Stimulated activated CD8-positive, alpha-beta memory T cell treated with anti-CD3 and anti-CD28 coated beads, Interleukin-12 subunit alpha, Interleukin-12 subunit beta, amount 100 ng/mL, for 24 hours (primary cell): Measurements from ENCODE around the gene POLA1.
A peak's percentile ranks its signal among the peaks of the same experiment; 100 is the strongest.
"Not testable (repeated sequence)": the region's sequence is repeated elsewhere in the genome, so short reads cannot be mapped to it uniquely, and the experiment has no call there.

Experiments used
- DNase-seq: peaks from one replicate; pipeline ENCODE4 v3.0.0-alpha.2; 2020; ENCODE audit errors: extremely low read depth

The POLA1 gene, protein sequence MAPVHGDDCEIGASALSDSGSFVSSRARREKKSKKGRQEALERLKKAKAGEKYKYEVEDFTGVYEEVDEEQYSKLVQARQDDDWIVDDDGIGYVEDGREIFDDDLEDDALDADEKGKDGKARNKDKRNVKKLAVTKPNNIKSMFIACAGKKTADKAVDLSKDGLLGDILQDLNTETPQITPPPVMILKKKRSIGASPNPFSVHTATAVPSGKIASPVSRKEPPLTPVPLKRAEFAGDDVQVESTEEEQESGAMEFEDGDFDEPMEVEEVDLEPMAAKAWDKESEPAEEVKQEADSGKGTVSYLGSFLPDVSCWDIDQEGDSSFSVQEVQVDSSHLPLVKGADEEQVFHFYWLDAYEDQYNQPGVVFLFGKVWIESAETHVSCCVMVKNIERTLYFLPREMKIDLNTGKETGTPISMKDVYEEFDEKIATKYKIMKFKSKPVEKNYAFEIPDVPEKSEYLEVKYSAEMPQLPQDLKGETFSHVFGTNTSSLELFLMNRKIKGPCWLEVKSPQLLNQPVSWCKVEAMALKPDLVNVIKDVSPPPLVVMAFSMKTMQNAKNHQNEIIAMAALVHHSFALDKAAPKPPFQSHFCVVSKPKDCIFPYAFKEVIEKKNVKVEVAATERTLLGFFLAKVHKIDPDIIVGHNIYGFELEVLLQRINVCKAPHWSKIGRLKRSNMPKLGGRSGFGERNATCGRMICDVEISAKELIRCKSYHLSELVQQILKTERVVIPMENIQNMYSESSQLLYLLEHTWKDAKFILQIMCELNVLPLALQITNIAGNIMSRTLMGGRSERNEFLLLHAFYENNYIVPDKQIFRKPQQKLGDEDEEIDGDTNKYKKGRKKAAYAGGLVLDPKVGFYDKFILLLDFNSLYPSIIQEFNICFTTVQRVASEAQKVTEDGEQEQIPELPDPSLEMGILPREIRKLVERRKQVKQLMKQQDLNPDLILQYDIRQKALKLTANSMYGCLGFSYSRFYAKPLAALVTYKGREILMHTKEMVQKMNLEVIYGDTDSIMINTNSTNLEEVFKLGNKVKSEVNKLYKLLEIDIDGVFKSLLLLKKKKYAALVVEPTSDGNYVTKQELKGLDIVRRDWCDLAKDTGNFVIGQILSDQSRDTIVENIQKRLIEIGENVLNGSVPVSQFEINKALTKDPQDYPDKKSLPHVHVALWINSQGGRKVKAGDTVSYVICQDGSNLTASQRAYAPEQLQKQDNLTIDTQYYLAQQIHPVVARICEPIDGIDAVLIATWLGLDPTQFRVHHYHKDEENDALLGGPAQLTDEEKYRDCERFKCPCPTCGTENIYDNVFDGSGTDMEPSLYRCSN (N-terminal part only)

DNA sequence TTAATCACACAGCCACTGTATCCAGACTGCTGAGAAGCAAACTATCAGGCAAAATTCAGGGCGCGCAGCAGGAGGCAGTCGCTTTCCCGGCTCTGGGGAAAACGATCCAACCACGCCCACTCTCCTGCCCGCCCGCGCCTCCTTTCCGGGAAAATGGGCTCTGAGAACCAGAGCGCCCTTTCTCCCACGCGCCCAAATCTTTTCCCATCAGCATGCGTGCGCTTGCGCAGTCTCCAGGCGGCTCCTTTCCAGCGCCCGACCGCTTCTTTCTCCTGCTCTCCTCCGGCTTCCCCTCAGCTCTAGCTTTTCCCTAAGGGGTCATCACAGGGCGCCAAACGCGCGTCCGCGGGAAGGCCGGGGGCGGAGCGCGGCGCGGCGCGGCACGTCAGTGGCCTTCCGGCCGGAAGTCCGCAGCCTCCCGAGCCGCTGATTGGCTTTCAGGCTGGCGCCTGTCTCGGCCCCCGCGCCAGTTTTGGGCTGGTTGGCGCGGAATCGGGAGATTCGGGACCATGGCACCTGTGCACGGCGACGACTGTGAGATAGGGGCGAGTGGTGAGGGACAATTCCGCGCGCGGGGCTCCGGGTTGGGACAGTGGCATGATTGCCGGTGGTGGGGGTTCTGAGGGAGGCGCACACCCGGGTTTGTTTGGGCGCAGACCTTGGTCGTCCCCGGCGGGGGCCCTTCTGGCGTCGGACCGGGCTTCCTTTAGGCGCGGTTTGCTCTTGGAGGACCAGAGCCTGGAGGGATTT is at the start of gene POLA1:
TSS of gene POLA1 (plus strand) at position 466 of the 750 bp plus-strand sequence. CDS start at position 510, 44 bp downstream.
- DNase-seq: peak; percentile 57

DNA sequence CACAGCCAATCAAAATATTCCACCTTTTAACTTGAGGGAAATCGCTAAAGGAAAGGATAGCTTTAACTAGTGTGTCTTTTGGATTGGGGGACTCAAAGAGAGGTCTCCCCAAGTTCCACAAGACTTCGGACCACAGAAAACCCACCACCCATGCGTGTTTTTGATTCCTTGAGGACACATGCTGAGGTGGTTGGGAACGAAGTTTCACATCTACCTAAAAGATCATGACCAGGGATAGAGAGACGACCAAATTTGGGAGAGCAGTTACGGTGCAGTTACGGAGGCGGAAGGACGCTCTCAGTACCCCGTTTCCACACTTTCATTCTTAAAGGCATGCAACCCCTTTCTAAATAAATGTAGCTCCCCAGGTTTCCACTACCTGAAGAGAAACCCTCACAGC is 47.7 kb upstream of the POLA1 start:
- DNase-seq: no peak

DNA sequence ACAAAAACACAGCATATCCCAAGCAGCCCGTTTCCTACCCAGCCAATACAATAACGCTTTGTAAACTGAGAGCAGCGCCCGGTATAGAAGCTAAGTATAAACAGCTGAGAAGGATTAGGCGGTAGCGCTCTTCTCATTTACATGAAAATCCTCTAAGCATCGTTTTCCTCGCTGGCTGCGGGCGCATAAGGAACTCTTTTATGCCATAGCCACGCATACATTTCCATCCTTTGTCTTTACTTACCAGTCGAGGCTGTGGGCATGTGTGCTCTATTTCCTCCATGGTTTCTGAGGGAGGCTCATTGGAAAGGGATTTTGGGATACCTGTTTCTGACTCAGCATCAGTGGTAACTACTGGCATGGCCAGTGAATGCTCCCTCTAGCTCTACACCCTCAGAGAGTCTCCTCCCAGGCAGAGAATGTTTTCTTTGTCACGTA is 47.0 kb upstream of the POLA1 start:
- no peak for DNase-seq

DNA sequence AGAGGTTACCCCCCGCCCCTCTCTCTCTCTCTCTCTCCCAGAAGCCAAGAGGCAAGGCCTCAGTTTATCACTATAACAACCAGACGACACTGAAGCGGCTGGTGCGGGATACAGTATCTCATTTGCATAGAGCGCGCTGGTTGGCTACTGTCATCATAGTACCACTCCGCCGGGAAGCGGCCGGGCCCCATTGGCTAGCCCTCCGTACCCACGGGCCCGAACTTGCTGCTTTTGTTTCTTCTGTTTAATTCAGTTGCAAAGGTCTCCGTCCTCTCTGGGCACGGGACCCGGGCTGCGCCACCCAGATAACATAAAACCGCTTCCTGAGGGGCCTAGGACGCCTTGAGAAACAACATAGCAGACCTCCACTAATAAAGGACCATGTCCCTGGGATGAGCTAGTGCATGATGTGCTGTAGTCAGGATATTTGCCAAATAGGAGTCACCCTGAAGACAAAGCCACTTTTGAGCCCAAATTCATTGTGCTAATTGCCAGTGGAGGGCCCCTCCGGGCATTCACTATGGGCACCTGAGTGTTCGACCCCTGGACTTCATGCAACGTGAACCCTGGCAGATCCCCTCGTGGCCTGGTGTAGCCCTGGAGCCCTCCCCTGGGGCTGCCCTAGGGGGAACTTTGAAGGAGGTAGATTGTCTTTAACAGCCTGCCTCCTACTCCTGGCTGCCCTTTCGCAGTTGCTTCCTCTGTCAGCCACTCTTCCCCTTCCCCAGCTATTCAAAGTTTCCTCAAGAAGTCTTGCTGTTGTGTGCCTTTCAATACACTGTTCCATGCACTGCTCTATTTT is 46.3 kb upstream of the POLA1 start, which contains the start of gene PCYT1B:
TSS of gene PCYT1B (minus strand) at position 91 of the 802 bp plus-strand sequence. CDS start 242 bp downstream, outside the sequence.
- peak; percentile 12 for DNase-seq

DNA sequence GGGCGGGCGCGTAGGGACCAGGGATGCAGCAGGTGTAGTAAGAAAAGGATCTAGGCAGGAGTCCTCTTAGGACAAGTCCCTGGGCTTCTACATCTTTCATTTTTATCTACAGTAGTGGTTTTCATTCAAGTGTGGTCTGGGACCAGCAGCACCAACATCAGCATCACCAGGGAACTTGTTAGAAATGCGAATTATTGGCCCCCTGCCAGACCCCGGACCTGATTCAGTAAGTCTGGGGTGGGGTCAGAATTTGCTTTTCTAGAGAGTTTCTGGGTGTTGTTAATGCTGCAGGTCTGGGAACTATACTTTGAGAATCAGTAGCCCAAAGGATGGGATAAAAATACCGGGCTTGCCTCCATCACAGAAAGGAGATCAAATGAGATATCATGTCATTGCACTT is 45.2 kb upstream of the POLA1 start:
- no peak for DNase-seq

DNA sequence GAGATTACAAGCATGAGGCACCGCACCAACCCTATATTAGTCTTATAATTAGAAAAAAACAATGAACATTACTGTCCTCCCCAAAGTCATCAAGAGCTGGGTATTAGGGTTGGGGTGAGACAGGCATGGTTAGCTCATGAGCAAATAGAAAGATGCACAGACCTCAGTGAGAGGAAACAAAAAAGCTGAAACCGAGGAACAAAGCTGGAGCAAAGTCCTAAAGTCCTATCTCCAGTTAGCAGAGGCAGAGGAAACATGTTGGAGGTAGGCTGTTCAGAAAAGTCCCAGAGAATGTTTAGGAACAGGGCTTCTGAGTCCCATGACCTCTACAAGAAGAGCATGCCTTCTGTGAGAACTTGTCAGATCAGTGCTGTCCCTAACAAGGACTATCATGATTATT is 41.9 kb upstream of the POLA1 start:
- no peak for DNase-seq

DNA sequence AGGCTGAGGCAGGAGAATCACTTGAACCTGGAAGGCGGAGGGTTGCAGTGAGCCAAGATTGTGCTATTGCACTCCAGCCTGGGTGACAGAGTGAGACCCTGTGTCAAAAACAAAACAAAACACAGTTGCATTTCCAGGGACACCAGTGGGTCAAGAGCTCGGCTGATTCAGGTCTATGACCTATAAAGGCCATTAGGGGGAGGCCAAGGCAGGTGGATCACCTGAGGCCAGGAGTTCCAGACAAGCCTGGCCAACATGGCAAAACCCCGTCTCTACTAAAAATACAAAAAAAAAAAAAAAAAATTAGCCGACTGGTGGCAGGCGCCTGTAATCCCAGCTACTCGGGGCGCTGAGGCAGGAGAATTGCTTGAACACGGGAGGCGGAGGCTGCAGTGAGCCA is 38.0 kb upstream of the POLA1 start:
- DNase-seq: not testable (repeated sequence)

DNA sequence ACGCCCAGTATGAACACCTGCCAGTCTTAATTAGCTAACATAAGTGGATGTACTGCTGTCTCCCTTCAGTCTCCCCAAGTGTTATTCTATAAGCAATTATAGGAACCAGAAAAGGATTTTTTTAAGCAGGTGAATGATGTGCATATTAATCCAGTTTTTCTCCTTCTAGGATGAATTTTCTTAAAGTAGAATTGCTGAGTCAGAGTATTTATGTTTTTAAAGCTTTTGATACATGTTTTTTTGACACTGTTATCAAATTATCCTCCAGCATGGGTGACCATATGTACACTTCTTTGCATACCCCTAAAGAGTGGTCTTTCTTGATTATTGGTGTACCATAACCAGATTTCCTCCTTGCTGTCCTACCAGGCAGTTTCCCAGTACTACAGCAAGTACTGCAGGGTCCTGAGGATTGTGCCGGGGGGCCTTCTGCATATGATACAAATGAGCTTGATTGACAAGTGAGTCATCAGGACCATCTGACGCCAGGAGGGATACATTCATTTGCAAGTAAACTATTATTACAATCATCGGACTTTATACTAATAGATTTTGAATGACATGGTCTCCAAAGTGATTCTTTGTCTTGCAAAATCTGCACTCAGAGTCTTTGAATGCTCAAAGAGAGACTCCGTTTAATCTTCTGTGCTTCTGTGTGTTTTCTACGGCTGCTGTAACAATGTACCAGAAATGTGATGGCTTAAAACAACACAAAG is 35.9 kb upstream of the POLA1 start:
- DNase-seq: no peak

DNA sequence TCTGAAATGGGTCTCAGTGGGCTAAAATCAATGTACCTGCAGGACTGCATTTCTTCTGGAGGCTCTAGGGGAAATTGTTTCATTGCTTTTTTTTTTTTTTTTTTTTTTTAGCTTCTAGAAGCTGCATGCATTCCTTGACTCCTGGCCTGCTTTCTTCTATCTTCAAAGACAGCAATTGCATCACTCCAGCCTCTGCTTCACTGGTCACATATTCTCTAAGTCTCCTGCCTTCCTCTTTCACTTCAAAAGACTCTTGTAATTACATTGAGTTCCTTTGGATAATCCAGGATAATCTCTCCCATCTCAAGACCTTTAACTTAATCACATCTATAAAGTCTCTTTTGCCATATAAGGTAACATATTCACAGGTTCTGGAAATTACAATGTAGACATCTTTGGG is 35.3 kb upstream of the POLA1 start:
- DNase-seq: no peak

DNA sequence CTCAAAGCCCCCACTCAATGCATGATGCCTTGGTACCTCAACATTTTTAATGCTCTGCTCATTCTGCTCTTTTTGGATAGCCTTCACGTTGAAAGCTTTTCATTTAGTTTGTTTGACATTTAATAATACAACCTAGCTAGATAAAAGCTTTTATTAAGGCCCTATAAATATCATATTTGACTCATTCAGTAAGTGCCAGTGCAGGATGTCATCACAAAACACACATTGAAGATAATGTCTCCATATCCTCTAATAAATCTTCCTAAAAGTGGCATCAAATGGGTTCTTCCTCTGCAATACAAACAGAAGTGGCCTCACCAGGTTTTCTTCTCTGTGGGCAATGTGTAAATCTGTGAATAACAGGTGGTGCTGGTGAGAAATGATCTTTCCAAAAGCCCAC is 34.6 kb upstream of the POLA1 start:
- no peak for DNase-seq

DNA sequence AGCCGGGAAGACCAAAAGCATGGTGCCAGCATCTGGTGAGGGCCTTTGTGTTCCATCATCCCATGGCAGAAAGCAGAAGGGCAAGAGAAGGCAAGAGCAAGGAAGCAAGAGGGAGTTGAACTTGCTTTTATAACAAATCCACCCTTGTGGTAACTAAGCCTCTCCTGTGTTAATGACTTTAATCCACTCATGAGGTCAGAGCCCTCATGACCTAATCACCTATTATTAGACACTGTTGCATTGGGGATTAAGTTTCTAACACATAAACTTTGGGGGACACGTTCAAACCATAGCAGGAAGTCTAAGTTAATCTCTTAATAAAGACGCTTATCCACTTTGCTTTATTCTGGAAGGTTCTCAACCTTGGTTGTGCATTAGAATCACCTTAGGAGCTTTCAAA is 34.1 kb upstream of the POLA1 start:
- no peak for DNase-seq

DNA sequence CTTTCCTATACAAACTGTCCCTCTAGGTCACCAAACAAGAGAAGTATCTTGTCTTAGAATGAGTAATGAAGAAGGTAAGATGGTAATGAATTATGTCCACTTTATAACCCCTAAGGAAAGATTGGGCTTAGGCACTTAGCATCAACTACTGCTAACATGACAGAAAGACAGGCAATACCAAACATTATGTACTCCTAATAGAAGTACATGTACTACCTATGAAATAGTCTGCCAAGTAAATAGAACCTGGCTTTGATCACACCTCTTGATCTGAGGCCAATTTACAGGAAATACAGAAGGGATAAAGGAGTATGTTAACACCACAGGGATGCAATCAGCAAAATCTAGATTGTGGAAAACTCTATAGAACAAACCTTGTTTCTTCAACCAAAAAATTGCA is 32.4 kb upstream of the POLA1 start:
- no peak for DNase-seq

DNA sequence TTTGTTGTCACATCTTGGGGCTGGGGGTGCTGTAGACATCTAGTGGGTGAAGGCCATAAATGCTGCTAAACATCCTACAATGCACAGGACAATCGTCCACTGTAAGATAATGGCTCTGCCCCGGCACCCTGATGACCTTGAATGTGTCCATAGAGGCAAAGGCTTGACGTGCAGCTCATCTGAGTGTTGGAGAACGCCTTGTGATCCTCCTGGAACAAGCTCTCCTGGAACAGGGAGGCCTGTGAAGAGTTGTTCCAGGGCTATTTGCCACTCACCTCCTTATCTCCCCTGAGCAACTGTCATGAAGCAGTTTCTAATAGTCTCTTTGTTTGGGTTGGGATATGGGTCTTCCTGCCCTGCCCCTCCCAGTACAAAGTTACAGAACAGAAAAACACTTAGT is 31.4 kb upstream of the POLA1 start:
- no peak for DNase-seq

DNA sequence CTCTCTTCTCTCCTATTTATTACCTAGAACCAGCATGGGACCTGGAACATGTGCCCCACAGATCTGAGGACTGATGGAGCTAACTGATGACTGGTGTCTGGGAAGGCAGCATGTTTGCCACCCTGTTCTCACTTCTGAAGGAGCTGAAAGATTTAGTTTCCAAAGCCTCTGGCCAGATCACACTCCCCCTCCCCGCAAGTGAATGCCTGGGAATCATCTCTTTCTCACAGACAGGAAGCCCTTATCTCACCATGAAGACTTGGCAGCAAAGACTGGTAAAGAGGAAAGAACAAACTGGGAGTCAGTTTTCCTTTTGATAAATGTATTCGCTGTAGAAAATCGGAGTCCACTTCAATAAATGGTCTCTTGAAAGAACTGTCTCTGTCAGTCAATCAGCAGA is 25.6 kb upstream of the POLA1 start:
- DNase-seq: no peak

DNA sequence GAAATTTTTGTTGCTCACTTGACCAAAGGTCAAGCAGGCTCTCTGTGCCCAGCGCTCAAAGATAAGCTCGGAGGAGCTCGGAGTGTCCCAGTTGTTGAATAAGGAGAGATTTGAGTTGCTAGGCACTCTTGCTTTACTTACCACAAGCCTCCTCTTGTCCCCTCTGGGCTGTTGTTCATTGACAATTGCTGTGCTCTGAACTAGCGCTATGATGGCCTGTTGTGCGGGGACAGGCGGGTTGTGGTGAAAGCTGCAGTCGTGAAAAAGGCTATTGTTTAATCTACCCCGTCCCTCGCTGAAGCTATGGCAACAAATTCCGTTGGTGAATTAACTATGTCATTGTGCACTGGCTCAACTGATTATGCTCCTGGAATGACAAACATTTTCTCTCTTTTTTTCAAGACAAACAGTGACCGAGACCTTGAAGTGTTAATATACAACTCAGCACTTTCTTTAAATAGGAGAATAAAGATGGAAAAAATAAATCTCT is 21.0 kb upstream of the POLA1 start:
- no peak for DNase-seq

DNA sequence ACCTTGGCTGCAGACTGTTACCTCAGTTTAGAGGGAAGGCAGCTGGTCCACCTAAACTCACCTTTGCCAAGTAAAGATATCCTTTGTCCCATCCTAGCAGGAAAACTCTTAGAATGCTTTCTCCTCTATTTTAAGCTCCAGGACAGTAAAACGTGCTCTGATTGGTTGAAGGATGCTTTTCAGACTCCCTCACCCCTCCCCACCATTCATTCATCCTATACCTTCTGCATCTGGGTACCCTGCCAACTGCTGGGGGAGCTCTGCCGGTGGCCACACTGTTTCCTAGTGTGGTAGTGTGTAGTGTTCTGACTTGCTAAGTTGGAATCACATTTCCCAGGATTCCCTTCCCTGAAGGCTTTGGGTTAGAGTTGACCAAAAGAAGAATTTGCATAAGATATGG is 20.3 kb upstream of the POLA1 start:
- DNase-seq: no peak

DNA sequence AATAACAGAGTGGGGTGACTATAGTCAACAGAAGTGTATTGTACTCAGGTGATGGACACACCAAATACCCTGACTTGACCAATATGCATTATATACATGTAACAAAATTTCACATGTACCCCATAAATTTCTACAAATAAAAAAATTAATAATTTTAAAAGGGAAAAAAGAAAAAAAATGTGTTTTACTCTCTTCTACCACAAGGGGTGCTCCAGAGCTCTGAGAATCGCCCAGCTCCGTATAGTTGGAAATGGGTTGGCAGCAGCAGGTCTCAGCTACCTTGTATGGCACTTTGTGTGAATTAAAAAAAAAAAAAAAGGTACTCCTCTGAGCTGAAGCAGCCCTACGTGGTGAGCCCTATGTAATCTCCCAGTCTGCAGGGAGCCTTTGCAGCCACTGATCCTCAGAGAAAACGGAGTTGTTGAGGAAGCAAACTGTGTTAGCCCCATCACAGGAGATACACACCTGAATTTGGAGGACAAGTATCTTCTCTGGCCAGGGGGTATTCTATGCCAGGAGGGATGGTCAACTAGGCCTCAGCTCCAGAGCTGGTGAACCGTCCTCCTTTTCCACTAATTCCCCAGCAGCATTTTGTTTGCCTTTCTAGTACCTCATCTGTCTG is 17.2 kb upstream of the POLA1 start:
- no peak for DNase-seq

DNA sequence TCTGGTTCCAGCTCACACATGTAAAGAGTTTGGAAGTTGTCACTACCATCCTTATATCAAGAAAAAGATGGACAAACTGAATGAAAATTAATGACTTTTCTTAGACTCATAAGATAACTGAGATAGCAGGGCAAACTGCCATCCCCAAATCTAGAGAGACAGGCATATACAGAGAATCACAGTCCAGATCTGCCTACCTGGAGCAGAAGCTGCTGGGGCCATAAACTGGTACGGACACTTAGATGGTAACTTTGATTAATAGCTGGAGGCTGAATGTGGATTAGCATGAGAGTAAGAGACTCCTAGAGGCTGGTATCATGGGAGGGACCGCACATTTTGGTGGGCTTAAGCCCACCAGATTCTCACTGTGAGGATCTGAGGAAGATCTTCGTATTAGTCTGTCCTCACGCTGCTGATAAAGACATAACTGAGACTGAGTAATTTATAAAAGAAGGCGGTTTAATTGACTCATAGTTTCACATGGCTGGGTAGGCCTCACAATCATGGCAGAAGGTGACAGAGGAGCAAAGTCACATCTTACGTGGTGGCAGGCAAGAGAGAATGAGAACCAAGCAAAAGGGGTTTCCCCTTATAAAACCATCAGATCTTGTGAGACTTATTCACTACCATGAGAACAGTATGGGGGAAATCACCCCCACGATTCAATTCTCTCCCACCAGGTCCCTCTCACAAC is 10.8 kb upstream of the POLA1 start:
- no peak for DNase-seq
